ENCODE results near the gene TMEM151A. TPM values are rescaled to one million over a fixed set of nuclear protein-coding genes. Genes with fewer than 3 reads are reported as not detected.

Gene TMEM151A
- total RNA-seq, 4 donors from 2014 or later = not detected

DNA sequence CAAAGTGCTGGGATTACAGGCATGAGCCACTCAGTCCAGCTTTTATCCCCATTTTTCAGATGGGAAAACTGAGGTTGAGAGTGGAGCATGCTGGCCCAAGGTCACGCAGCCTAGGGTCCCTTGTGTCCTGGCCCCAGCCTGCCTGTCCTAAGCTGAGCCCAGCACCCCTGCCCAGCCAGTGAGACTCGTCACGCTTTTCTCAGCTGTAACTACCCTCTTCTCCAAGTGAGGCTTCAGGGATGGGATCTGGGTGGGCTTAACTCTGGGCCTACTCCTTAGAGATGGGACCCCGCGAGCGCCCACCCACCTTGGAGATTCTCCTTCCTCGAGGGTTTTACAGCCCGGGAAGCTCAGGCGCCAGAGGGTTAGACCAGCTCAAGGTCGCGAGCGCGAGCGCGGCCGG is 390 bp upstream of the TMEM151A start:
- Histone ChIP-seq H3K27ac (no peak overlapping the region), H3K27me3 (peaks cover 14 to 25% (median 21%) of the 10 kb centered on the region in 3 donors), H3K4me3 (peak overlapping the region in 2 of 4 donors; percentile 38 to 45), H3K9me3 (no peaks in the 10 kb centered on the region), H3K36me3 (no peaks in the 10 kb centered on the region), H3K4me1 (peaks cover 16 to 28% of the 10 kb centered on the region in 2 donors)
- in situ Hi-C loops (cut with MboI; ENCODE audit: low sequenced_read_pairs in 4 of 4) = no loop called here
- intact Hi-C loops (cut with DNase I; ENCODE audit: low total_unique reads) = no loop called here
- ATAC-seq (no peak), DNase-seq (no peak)
- TF ChIP-seq, protein P1, sequence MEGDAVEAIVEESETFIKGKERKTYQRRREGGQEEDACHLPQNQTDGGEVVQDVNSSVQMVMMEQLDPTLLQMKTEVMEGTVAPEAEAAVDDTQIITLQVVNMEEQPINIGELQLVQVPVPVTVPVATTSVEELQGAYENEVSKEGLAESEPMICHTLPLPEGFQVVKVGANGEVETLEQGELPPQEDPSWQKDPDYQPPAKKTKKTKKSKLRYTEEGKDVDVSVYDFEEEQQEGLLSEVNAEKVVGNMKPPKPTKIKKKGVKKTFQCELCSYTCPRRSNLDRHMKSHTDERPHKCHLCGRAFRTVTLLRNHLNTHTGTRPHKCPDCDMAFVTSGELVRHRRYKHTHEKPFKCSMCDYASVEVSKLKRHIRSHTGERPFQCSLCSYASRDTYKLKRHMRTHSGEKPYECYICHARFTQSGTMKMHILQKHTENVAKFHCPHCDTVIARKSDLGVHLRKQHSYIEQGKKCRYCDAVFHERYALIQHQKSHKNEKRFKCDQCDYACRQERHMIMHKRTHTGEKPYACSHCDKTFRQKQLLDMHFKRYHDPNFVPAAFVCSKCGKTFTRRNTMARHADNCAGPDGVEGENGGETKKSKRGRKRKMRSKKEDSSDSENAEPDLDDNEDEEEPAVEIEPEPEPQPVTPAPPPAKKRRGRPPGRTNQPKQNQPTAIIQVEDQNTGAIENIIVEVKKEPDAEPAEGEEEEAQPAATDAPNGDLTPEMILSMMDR (IDR thresholded peaks at IDR 0.05 in 4 of 5, conservative IDR thresholded peaks at IDR 0.05 in 1 of 5) = no peak
- TF ChIP-seq POLR2A (IDR thresholded peaks at IDR 0.05) = no peak

DNA sequence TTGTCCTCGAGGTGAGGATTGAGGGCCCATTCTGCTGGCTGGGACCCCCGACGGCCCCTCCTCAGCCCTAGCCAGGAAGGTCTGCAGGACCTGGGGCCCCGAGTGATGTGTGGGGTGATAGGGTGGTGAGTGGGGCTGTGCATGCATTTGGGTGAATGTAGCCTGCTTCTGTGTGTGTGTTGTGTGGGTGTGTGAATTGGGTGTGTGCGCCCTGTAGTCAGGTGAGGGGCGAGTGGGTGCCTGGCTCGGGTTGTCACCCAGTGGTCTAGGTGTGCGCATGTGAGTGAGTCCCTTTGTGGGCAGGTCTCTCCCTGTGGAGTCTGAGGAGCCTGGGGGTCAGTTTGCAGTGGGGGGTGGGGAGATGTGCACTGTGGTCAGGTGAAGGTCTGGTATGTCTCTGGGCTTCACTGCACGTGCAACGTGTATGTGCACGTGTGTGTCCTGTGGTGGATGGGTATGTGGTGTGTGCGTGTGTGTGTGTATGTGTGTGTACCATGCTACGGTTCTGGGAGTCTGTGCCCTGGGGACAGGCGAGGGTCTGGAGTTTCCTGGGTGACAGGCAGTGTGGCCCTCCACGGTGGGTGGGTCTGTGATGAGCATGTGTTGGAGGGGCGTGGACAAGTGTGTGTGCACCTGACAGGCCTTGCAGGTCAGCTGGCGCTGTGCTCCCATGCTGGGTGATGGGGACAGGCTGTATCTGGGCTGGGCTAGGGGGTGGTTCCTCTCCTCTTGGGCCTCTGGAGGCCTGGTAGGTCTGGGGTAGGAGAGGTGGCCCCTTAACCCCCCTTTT is 1.0 kb downstream of the TMEM151A start:
- H3K27me3 ChIP-seq = peaks cover 14 to 25% (median 21%) of the 10 kb centered on the region in 3 donors
- in situ Hi-C loops (cut with MboI; ENCODE audit: low sequenced_read_pairs in 4 of 4) (no loop called here), intact Hi-C loops (cut with DNase I; ENCODE audit: low total_unique reads) (no loop called here)
- H3K36me3 ChIP-seq = no peaks in the 10 kb centered on the region
- H3K9me3 ChIP-seq = no peaks in the 10 kb centered on the region
- no peak for DNase-seq
- no peak for ATAC-seq
- H3K27ac ChIP-seq = no peak overlapping the region
- H3K4me1 ChIP-seq = peaks cover 14 to 21% of the 10 kb centered on the region in 2 donors
- H3K4me3 ChIP-seq = no peak overlapping the region
- TF ChIP-seq, protein P1 (IDR thresholded peaks at IDR 0.05 in 4 of 5, conservative IDR thresholded peaks at IDR 0.05 in 1 of 5) = no peak

GRCh38 chr11:66293352-66293751 is 1.7 kb downstream of the TMEM151A start:
- TF ChIP-seq, protein P1 (IDR thresholded peaks at IDR 0.05 in 4 of 5, conservative IDR thresholded peaks at IDR 0.05 in 1 of 5) = no peak
- no peak for TF ChIP-seq POLR2A (IDR thresholded peaks at IDR 0.05)
- H3K4me3 ChIP-seq = no peak overlapping the region
- intact Hi-C loops (cut with DNase I; ENCODE audit: low total_unique reads) = no loop called here
- peaks cover 14 to 25% (median 21%) of the 10 kb centered on the region in 3 donors for H3K27me3 ChIP-seq
- H3K27ac ChIP-seq = no peak overlapping the region
- peaks cover 8 to 15% of the 10 kb centered on the region in 2 donors for H3K4me1 ChIP-seq
- H3K36me3 ChIP-seq = no peaks in the 10 kb centered on the region
- no peaks in the 10 kb centered on the region for H3K9me3 ChIP-seq
- DNase-seq (no peak), ATAC-seq (no peak)
- in situ Hi-C loops (cut with MboI; ENCODE audit: low sequenced_read_pairs in 4 of 4) = no loop called here

- peaks cover 7 to 14% of the 10 kb centered on the region in 2 donors for H3K4me1 ChIP-seq
- no peaks in the 10 kb centered on the region for H3K36me3 ChIP-seq
- TF ChIP-seq, protein P1 (IDR thresholded peaks at IDR 0.05 in 4 of 5, conservative IDR thresholded peaks at IDR 0.05 in 1 of 5) = no peak
- no peak for TF ChIP-seq POLR2A (IDR thresholded peaks at IDR 0.05)
- intact Hi-C loops (cut with DNase I; ENCODE audit: low total_unique reads) = no loop called here
- in situ Hi-C loops (cut with MboI; ENCODE audit: low sequenced_read_pairs in 4 of 4) = no loop called here
- DNase-seq (no peak), ATAC-seq (no peak)
- H3K27ac ChIP-seq = no peak overlapping the region
- no peak overlapping the region for H3K4me3 ChIP-seq
- H3K27me3 ChIP-seq = peaks cover 14 to 25% (median 21%) of the 10 kb centered on the region in 3 donors
- H3K9me3 ChIP-seq = no peaks in the 10 kb centered on the region
Observed at GRCh38 chr11:66293777-66294625, 2.3 kb downstream of the TMEM151A start.

Data from gastrocnemius medialis (tissue), 4 donors.